Subcutaneous adipose tissue (tissue), 4 donors: Measurements from ENCODE around the gene PTPRN2. TPM values are rescaled to one million over a fixed set of nuclear protein-coding genes. Genes with fewer than 3 reads are reported as not detected.

Experiments used
- total RNA-seq, 4 donors: library from RNA; depleted of rRNA; stranded (reverse); fragments of >200 nt; gene quantifications; one replicate each; pipeline ENCODE4 v1.1.0, GENCODE V29; 2016
- TF ChIP-seq, protein P1 (sequence below): fragments of 450-650 bp; IDR thresholded peaks from one replicate; pipeline ENCODE4 v1.5.1; 2016; ENCODE audit warnings: low read depth, mild to moderate bottlenecking, control low read depth, antibody characterized with exemption, moderate library complexity

Gene PTPRN2
- total RNA-seq, 4 donors from 2014 or later: 2.0 to 4.6 (median 3.7) TPM

- TF ChIP-seq, protein P1, sequence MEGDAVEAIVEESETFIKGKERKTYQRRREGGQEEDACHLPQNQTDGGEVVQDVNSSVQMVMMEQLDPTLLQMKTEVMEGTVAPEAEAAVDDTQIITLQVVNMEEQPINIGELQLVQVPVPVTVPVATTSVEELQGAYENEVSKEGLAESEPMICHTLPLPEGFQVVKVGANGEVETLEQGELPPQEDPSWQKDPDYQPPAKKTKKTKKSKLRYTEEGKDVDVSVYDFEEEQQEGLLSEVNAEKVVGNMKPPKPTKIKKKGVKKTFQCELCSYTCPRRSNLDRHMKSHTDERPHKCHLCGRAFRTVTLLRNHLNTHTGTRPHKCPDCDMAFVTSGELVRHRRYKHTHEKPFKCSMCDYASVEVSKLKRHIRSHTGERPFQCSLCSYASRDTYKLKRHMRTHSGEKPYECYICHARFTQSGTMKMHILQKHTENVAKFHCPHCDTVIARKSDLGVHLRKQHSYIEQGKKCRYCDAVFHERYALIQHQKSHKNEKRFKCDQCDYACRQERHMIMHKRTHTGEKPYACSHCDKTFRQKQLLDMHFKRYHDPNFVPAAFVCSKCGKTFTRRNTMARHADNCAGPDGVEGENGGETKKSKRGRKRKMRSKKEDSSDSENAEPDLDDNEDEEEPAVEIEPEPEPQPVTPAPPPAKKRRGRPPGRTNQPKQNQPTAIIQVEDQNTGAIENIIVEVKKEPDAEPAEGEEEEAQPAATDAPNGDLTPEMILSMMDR: no peak
Measured at GRCh38 chr7:158516524-158516923, 71.1 kb downstream of the PTPRN2 start.

DNA sequence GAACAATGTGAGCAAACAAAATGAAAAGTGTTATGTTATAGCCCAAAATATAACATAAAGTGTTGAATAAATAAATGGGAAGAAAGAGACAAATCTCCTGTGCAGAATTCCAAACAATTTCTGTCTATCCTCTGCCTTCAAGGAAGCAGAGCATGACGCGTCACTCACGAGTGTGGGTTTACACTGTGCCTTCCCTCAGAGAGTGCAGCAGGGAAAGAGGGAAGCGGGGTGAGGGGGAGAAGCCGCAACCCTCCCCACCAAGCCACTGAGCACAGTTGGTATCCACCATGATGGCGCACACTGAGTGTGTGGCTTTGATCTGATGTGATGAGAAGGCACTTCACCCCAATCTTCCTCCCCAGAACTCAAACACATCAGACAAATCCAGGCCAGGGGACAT is 74.8 kb downstream of the PTPRN2 start:
- TF ChIP-seq, protein P1: no peak

GRCh38 chr7:158512042-158512441 is 75.6 kb downstream of the PTPRN2 start:
- TF ChIP-seq, protein P1: no peak

DNA sequence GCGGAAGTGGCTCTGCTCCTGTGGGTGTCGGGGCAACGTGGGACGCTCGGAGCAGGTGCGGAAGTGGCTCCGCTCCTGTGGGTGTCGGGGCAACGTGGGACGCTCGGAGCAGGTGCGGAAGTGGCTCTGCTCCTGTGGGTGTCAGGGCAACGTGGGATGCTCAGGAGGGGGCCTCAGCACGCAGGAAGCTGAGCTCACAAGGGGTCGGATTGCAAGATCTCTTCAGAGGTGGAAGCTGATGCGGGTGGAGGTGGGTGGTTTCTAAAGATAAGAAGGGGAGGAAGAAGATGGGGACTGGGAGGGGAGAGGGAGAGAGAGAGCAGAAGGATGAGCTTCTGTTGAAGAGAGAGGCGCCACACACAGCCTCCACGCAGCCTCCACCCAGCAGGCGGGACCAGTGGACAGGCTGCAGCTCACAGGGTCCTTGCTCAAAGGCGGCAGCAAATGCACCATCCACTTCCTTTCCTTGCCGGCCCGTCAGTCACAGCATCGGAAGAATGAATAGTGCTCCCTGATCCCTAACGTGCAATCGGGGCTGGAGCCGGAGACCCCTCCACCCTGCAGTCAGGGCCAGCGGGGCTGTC is 78.7 kb downstream of the PTPRN2 start:
- TF ChIP-seq, protein P1: no peak

DNA sequence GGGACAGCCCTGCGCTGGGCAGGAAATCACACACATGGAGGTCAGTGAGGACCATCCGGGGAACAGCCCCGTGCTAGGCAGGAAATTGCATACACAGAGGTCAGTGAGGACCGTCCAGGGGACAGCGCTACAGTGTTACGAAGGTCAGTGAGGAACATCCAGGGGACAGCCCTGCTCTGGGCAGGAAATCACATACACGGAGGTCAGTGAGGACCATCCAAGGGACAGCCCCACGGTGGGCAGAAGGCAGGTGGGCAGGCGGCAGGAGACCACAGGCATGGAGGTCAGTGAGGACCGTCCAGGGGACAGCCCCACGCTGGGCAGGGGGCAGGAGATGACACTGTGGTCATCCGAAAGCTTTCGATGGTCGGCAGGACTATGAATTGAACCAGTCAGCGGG is 79.7 kb downstream of the PTPRN2 start:
- TF ChIP-seq, protein P1: no peak

DNA sequence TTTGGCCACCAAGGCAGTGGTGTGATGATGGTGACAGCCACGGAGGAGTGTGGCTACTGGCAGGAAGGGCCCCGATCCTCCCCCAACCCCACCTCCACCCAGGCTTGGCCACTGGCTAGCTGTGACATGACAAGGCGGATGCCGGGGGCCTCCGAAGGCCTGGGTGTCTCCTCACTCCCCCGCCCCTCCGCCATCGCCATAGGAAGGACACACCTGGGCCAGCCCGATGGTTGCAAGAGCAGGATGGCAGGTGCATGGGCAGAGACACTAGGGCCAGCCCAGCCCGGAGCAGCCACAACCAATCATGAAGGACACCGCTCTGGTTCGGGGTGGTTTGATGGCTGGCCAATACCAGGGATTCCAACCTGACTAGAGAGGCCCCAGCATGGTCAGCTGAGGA is 81.0 kb downstream of the PTPRN2 start:
- TF ChIP-seq, protein P1: no peak

GRCh38 chr7:158505683-158506082 is 81.9 kb downstream of the PTPRN2 start:
- TF ChIP-seq, protein P1: no peak
